ENCODE results near the gene MRE11. TPM values are rescaled to one million over a fixed set of nuclear protein-coding genes. Genes with fewer than 3 reads are reported as not detected.
"Not testable (repeated sequence)": the region's sequence is repeated elsewhere in the genome, so short reads cannot be mapped to it uniquely, and the experiment has no call there.

Gene MRE11
- total RNA-seq, 1 experiment from 2014 or later, result 17.0 TPM

DNA sequence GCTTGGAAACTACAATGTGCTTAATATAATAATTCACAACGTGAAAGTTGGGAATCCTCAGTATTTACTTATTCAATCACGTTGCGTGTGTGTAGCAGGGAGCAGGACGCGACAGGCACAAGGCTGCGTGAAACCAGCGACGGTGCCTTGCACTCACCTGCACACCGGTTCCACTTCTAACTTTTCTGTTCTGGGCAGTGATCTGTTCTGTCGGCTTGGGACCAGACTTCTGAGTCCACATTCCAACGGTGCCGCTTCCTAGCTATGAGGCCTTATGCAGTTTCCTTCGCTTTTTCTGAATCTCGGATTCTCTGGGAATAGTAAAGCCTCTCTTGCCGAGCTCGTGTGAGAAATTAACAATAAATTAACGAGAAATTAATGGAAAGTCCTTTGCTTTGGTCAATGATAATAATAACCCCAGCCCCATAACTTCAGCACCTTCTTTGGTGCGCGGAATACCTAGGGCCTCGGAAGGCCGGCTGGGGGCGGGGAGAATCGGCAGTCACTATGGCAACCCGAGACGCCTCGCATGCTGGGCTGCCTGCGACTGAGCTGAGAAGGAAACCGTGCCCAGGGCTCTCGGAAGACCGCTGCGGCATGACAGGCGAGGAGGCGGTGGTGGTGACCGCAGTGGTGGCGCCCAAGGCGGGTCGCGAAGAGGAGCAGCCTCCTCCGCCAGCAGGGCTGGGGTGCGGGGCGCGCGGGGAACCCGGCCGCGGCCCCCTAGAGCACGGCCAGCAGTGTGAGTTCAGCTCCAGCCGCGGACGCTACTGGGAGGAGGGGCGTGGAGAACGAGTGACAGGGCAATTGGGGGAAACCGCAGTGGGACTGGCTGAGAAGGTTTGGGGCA lies 18.5 kb upstream of the MRE11 start, which contains the start of gene C11orf97:
C11orf97 (plus strand) TSS at position 530 of the 850 bp plus-strand sequence; CDS start at position 598, 68 bp downstream.
- in situ Hi-C loops (cut with HindIII; ENCODE audit: low sequenced_read_pairs), result no loop called here
- peak; percentile 71 for DNase-seq (ENCODE audit: low spot score)

DNA sequence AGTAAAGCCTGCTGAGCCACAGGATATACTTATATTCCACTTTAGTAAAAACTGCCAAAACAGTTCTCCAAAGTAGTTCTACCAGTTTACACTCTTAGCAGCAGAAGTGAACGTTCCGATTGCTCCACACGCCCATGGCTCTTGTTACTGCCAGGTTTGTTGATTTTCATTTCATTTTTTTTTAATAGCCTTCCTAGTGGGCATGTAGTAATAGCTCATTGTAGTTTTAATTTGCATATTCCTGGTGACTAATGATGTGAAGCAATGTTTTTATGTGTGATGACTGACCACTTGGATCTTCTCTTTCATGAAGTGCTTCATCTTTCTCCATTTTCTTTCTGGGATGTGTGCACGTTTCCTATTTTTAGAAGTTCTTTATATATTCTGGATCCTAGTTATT lies 13.8 kb upstream of the MRE11 start:
- no peak for DNase-seq (ENCODE audit: low spot score)
- in situ Hi-C loops (cut with HindIII; ENCODE audit: low sequenced_read_pairs), result no loop called here

DNA sequence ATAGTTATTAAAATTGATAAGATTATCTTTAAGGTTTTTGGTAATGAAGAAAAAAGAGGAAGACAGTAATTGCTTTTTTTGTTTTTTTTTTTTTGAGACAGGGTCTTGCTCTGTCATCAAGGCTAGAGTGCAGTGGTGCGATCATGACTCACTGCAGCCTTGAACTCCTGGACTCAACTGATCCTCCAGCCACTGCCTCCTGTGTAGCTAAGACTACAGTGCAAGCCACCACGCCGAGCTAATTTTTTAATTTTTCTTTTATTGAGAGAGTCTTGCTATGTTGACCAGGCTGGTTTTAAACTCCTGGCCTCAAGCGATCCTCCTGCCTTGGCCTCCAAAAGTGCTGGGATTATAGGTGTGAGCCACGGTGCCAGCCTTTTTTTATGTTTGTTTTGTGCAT lies 12.9 kb upstream of the MRE11 start:
- in situ Hi-C loops (cut with HindIII; ENCODE audit: low sequenced_read_pairs), result not testable (repeated sequence)

GRCh38 chr11:94504689-94505293 lies 11.1 kb upstream of the MRE11 start:
- peak; percentile 56 for DNase-seq (ENCODE audit: low spot score)
- in situ Hi-C loops (cut with HindIII; ENCODE audit: low sequenced_read_pairs), result no loop called here

More for the DNA sequence above, 12.9 kb upstream of the MRE11 start:
- DNase-seq (ENCODE audit: low spot score), result not testable (repeated sequence)

DNA sequence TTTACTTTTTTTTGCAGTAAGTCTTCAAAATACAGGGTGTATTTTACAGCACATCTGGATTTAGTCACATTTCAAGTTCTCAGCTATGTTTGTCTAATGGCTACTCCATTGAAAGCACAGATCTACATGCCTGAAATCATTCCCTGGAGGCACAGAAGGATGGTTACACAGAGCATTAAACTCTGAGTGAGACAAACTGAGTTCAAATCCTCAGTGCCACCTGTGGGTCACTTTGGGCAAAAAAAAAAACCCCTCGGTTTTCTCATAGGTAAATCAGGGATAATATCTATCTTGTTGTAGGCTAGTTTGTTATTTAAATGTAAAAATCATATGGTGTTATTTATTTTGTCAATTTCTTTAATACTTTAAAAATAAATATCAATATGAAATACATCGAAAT lies 7.9 kb upstream of the MRE11 start:
- in situ Hi-C loops (cut with HindIII; ENCODE audit: low sequenced_read_pairs), result no loop called here
- no peak for DNase-seq (ENCODE audit: low spot score)

DNA sequence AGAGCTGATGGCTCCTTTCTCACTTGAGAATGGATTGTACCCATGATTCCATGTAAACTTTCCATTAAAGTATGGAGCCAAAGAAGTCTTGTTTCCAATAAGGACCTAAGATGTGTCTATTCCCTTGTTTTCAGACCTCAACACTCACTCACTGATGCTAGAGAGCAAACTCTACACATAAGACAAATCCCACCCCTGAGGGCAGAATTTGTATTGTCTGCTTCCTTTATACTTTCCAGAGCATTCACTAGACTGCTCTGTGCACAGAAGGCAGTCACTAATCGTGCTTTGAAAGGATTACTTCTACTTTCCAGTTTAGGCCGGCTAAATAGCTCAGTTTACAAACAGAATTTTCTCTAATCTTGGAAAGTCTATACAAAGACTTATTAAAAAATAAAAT lies 6.5 kb upstream of the MRE11 start:
- in situ Hi-C loops (cut with HindIII; ENCODE audit: low sequenced_read_pairs), result no loop called here
- DNase-seq (ENCODE audit: low spot score), result no peak

DNA sequence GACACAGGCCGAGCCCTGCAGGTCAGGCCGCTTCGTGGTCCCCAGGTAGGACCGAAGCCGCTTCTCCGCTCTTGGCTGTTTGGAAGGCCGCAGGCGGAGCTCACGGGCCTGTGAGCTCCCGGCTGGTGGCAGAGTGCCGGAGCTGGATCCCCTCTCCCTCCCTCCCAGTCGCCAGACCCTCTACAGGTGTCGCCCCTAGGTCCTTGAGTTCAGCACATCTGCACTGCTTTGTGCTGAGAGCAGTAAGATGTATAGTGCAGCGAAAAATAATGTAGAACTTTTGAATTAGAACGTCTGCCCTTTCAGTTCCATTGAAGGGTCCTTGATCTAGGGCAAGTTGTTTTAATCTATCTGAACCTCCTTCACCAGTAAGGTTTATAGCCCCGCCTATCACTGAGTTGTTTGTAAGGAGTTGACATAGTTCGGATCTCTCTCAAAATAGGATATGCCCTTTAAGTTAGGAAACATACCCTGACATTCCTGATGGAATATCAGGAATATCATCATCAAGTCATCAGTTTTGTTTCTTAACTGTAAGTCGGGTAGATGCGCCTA lies 559 bp upstream of the MRE11 start:
- no peak for DNase-seq (ENCODE audit: low spot score)
- in situ Hi-C loops (cut with HindIII; ENCODE audit: low sequenced_read_pairs), result no loop called here

DNA sequence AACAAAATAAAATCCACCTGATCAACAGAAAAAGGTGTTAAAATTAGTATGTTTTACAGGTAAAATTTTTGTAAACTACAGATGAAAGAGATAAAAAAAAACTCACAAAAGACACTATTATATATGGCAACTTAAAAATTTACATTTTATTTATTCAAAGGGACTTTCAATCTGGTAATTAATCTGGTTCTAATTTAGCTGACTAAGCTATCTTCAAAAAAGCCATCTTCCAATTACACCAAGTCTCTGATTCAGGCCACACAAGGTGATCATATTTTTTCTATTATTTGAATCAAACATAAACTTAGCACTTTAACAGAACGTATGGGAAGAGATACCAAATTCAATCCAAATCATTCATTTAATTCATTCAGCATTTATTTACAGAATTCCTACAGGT lies 7.6 kb downstream of the MRE11 start:
- in situ Hi-C loops (cut with HindIII; ENCODE audit: low sequenced_read_pairs), result no loop called here
- no peak for DNase-seq (ENCODE audit: low spot score)

DNA sequence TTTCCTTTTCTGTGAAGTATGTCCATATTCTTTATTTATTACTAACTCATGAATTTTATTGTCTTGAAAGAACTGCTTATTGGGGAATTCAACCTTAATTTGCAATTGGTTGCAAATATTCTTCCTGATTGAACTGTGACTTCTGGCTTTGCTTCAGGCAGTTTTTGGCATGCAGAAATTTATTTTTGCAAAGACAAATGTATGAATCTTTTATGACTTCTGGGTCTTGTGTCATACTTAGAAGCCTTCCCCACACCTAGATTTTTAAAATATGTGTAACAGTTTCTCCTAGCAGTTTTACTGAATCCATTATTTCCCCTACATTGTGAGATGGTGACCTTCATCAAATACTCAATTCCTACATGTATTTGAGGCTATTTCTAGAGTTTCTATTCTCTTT lies 12.3 kb downstream of the MRE11 start:
- in situ Hi-C loops (cut with HindIII; ENCODE audit: low sequenced_read_pairs), result no loop called here

DNA sequence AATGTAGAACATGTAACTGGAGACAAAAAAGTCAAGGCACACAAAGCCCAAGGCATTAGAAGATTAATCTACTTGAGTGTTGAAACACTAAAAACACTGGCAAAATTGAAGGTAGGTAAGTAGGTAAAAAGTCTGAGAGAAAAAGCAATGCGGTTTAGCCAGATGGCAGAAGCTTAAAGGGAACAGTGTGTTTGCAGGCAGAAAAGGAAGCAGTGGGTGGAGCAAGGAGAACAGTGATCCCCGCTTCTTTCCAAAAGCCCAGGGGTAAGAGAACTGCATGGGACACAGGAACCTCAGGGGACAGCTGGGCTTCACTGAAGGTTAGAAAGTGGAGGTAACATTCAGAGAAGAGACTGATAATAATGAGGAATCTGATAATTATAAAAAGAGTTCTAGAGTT lies 16.0 kb downstream of the MRE11 start:
- in situ Hi-C loops (cut with HindIII; ENCODE audit: low sequenced_read_pairs), result no loop called here
- no peak for DNase-seq (ENCODE audit: low spot score)

More for the DNA sequence above, 12.3 kb downstream of the MRE11 start:
- DNase-seq (ENCODE audit: low spot score), result no peak

- no peak for DNase-seq (ENCODE audit: low spot score)
- in situ Hi-C loops (cut with HindIII; ENCODE audit: low sequenced_read_pairs), result no loop called here
Observed at GRCh38 chr11:94472916-94473799, 20.5 kb downstream of the MRE11 start.

DNA sequence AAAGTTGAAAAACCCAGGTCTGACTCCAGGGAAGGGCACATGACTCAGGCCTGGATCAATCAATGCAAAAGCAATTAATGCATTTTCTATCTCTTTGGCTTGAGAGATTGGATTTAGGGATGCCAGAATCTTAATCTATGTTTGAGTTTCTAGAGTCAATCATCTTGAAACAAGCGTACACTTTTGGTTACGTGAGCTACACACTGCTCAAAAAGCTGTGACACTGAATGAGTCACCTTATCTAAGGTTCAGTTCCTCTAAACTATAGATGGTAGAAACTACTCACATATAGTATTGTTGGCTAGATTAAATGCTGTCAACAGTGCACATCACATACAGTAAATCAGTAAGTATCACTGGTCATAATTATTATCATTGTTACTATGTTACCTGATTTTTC lies 24.2 kb downstream of the MRE11 start:
- in situ Hi-C loops (cut with HindIII; ENCODE audit: low sequenced_read_pairs), result no loop called here
- DNase-seq (ENCODE audit: low spot score), result no peak

GRCh38 chr11:94459576-94459975 lies 34.1 kb downstream of the MRE11 start:
- no peak for DNase-seq (ENCODE audit: low spot score)
- in situ Hi-C loops (cut with HindIII; ENCODE audit: low sequenced_read_pairs), result no loop called here

- in situ Hi-C loops (cut with HindIII; ENCODE audit: low sequenced_read_pairs), result no loop called here
- no peak for DNase-seq (ENCODE audit: low spot score)
Observed at GRCh38 chr11:94457118-94458029, 36.3 kb downstream of the MRE11 start.

DNA sequence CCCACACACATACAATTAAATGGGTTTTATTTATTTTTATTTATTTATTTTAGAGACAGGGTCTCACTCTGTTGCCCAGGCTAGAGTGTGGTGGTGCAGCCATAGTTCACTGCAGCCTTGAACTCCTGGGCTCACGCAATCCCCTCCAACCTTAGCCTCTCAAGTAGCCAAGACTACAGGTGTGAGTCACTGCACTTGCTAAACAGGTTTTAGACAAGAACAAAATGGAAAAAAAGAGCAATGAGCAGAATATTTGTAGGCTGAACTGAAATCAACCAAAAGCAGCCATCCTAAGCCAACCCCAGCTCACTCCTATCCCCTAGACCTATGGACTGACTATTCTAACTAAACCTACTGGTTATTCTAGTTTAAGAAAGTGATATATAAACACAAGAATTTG lies 37.8 kb downstream of the MRE11 start:
- DNase-seq (ENCODE audit: low spot score), result no peak
- in situ Hi-C loops (cut with HindIII; ENCODE audit: low sequenced_read_pairs), result no loop called here

DNA sequence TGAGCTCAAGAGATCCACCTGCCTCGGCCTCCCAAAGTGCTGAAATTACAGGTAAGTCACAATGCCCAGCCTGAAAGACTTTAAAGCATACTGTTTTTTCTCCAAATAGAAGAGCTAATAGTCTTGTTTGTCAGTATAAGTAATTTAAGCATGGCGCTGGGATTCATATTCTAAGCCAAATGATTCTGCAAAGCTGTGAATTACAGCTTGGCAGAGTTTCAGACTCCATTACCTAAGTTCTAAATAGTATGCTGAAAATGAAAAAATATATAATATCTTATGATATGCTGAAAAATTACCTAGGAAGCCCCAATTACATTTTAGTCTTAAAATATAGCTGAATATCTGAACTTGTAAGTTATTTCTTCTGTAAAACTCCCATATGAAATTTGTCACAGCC lies 39.3 kb downstream of the MRE11 start:
- no peak for DNase-seq (ENCODE audit: low spot score)
- in situ Hi-C loops (cut with HindIII; ENCODE audit: low sequenced_read_pairs), result no loop called here

DNA sequence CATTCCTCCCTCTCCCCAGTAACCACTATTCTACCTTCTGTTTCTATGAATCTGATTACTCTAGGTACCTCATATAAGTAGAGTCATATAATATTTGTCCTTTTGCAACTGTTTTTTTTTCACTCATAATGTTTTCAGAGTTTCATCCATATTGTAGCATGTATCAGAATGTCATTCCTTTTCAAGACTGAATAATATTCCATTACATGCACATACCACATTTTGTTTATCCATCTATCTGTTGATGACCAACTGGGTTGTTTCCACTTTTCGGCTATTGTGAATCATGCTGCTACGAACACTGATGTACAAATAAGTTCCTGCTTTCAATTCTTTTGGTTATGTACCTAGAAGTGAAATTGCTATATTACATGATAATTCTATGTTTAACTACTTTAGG lies 40.7 kb downstream of the MRE11 start:
- no peak for DNase-seq (ENCODE audit: low spot score)
- in situ Hi-C loops (cut with HindIII; ENCODE audit: low sequenced_read_pairs), result no loop called here

DNA sequence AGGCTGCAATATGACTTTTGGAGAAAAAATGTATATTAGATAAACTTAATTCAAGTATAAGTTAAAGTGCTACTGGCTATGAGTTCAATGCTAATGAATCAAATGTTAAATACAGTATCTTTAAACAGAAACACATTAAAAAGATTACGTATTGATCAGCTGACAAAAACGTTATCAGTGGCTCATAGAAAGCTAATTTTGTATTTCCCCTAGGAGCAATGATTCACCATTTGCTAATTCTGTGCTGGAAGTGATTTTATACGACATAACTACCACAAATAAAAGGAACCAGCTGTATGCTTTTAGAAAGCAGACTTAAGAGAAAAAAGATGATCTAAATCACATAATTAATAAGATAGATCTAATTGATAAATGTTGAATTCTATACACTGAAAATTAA lies 43.6 kb downstream of the MRE11 start:
- no peak for DNase-seq (ENCODE audit: low spot score)
- in situ Hi-C loops (cut with HindIII; ENCODE audit: low sequenced_read_pairs), result no loop called here

- no peak for DNase-seq (ENCODE audit: low spot score)
- in situ Hi-C loops (cut with HindIII; ENCODE audit: low sequenced_read_pairs), result no loop called here
Observed at GRCh38 chr11:94449437-94449836, 44.2 kb downstream of the MRE11 start.
